Suprapubic skin (tissue), 3 donors: Measurements from ENCODE around the gene HBP1.

Experiments used
- CTCF ChIP-seq, 2 donors: fragments of 200-600 bp in 1 of 2; fragments of 450-650 bp in 1 of 2; sonication (generic) in 1 of 2; IDR thresholded peaks; one replicate each; pipeline ENCODE4 v1.5.1; 2016 to 2019; ENCODE audit warnings: antibody characterized with exemption in 2 of 2, mild to moderate bottlenecking in 1 of 2, moderate library complexity in 1 of 2
- POLR2A ChIP-seq, 2 donors: fragments of 450-650 bp; IDR thresholded peaks; one replicate each; pipeline ENCODE4 v1.6.1; 2017; ENCODE audit warnings: antibody characterized with exemption in 2 of 2, mild to moderate bottlenecking in 2 of 2, moderate library complexity in 2 of 2

GRCh38 chr7:107123392-107123791, 45.4 kb upstream of the HBP1 start:
- TF ChIP-seq POLR2A (IDR thresholded peaks at IDR 0.05) (no peak), CTCF (IDR thresholded peaks at IDR 0.05) (no peak)
